GM18951 (cell line): ENCODE measurements around the gene AP5M1.
"Not testable (repeated sequence)": the region's sequence is repeated elsewhere in the genome, so short reads cannot be mapped to it uniquely, and the experiment has no call there.

Experiments used
- POLR2A ChIP-seq: IDR thresholded peaks from 4 replicates; pipeline ENCODE4 v1.6.1; 2011; ENCODE audit warnings: mild to moderate bottlenecking; ENCODE audit not compliant: insufficient read length, insufficient read depth; ENCODE audit errors: extremely low read depth
- in situ Hi-C: fragments of 300-500 bp; cut with MboI; formaldehyde crosslinking; loops from one replicate; pipeline ENCODE4 v1.12.0; 2022; ENCODE audit warnings: low sequenced_read_pairs, mixed read lengths, inconsistent platforms; ENCODE audit not compliant: unreplicated experiment

Gene AP5M1

GRCh38 chr14:57302883-57303282 lies 34.1 kb downstream of the AP5M1 start:
- in situ Hi-C loops: loop anchor here (25.0 kb wide), 2 partner anchors 759 to 816 kb away; no protein-coding TSS in a partner anchor
- no peak for TF ChIP-seq POLR2A

- TF ChIP-seq POLR2A: no peak
- in situ Hi-C loops: loop anchor here (25.0 kb wide), 2 partner anchors 748 to 827 kb away; no protein-coding TSS in a partner anchor
Observed at GRCh38 chr14:57314396-57315089, 45.8 kb downstream of the AP5M1 start.

GRCh38 chr14:57317248-57317833 lies 48.6 kb downstream of the AP5M1 start:
- no peak for TF ChIP-seq POLR2A
- in situ Hi-C loops: loop anchor here (25.0 kb wide), 2 partner anchors 745 to 830 kb away; no protein-coding TSS in a partner anchor

GRCh38 chr14:57319636-57320192 lies 50.9 kb downstream of the AP5M1 start:
- in situ Hi-C loops: loop anchor here (25.0 kb wide), 2 partner anchors 743 to 832 kb away; no protein-coding TSS in a partner anchor
- no peak for TF ChIP-seq POLR2A

- in situ Hi-C loops: loop anchor here (25.0 kb wide), 2 partner anchors 739 to 836 kb away; no protein-coding TSS in a partner anchor
- no peak for TF ChIP-seq POLR2A
Observed at GRCh38 chr14:57323721-57324120, 55.0 kb downstream of the AP5M1 start.

GRCh38 chr14:57326253-57326652 lies 57.5 kb downstream of the AP5M1 start:
- TF ChIP-seq POLR2A: no peak
- in situ Hi-C loops: no loop called here

- in situ Hi-C loops: no loop called here
- no peak for TF ChIP-seq POLR2A
Observed at GRCh38 chr14:57329833-57330232, 61.1 kb downstream of the AP5M1 start.

GRCh38 chr14:57332475-57332874 lies 63.7 kb downstream of the AP5M1 start:
- in situ Hi-C loops: not testable (repeated sequence)

GRCh38 chr14:57333726-57334125 lies 65.0 kb downstream of the AP5M1 start:
- in situ Hi-C loops: not testable (repeated sequence)

GRCh38 chr14:57343545-57344297 lies 75.0 kb downstream of the AP5M1 start:
- in situ Hi-C loops: not testable (repeated sequence)

GRCh38 chr14:57345106-57345505 lies 76.3 kb downstream of the AP5M1 start:
- TF ChIP-seq POLR2A: no peak
- in situ Hi-C loops: no loop called here

- TF ChIP-seq POLR2A: no peak
- in situ Hi-C loops: no loop called here
Observed at GRCh38 chr14:57346741-57347140, 78.0 kb downstream of the AP5M1 start.
